Kidney tubule cell (primary cell): ENCODE results near the gene DDX41.
A peak's percentile ranks its signal among the peaks of the same experiment; 100 is the strongest.
"Not testable (repeated sequence)": the region's sequence is repeated elsewhere in the genome, so short reads cannot be mapped to it uniquely, and the experiment has no call there.

Experiments
- DNase-seq: peaks from one replicate; pipeline ENCODE4 v3.0.0-alpha.2; 2018; ENCODE audit warnings: low spot score

DDX41 gene

DNA sequence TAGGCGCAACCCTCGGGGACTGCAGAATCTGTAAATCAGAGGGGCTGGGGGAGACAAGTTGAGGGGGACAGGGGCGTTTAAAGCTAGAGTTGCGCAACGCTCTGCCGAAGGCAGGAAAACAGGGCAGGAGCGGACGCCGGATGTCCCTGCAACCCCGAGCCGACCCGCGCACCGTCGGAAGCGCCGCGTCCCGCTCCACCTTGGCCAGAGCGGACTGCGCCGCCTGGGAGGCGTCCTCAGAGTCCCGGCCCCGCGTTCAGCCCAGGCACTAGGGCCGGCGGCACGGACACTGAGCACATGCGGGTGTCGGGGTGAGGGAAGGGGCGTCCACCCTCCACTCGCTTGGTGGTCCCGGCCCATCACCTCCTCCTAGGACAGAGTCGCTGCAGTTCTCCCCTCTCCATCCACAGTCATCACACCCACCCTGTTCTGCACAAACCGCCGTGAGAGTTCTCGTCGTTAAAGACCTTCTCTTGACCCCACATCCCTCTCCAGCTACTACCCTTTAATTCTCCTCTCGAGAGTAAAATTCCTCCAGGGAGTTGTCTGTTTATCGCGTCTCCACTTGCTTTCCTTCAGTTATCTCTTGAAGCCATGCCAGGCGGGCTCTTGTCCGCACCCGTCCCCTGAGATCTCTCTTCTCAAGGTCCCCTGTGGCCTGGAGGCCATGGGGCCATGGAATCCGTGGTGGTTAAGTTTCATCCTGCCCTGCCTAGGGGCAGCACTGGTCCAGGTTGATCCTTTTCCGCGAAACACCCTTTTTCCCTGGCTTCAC, 18.6 kb downstream of the DDX41 start:
- DNase-seq = no peak

DNA sequence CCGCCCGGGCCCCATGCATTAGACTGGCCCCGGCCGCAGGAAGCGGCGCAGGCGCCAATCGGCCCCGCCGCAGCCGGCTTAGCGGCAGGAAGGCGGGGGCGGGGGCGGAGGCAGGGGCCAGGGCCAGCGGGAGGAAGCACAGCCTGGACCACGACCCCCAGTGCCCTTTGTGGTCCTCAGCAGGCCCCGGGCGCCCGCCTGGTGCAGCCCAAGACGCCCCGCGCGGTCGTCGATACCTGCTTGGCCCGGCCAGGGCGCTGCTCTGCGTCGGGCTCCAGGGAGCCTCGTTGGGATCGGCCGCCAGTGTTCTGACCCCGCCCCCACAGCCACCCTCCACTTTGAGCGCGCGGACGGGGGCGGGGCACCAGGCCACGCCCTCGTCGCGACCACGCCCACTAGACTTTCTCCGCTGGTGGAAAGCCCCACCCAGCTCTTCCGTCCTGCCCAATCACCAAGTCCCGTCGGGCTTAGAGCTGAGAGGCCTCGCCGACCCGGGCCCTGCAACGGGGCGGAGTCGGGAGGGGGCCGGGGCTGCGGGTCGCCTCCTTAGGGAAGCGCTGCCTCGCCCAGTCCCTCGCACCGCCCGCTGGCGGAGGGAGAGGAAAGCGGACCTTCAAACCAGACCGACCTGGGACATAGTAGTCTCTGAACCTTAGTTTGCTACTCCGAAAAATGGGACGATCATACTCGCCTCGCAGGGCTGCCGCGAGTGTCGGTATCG, 19.3 kb downstream of the DDX41 start, which contains the start of gene PDLIM7:
Gene PDLIM7, minus strand, starts transcription at position 313 of the 721 bp plus-strand sequence. CDS start 1,092 bp downstream, outside the sequence.
- DNase-seq = peak; percentile 99

DNA sequence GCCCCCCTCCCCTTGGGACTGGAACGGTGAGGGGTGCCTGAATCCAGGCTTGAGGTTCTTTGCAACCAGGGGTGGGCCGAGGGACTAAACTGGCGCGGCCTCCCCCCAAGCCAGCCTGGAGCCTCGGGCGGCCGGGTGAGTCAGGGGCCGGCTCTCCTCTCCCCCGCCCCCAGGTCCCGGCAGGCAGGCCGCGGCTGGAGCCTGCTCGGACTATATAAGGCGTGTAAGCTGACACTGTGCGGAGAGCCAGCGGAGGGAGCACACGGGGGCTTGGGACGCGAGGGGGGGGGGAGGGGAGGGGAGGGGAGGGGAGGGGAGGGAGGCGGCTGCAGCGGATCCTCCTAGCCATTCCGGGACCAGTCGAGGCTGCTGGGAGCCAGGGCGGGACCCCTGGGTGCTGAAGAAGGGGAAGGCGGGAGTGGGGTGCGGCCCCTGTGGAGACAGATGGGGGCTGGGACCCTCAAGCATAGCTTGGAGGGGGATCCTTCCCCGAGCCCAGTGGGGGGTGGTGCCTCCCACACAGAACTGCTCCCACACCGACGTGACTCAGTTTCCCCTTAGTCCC, 20.0 kb downstream of the DDX41 start:
- peak; percentile 92 for DNase-seq

DNA sequence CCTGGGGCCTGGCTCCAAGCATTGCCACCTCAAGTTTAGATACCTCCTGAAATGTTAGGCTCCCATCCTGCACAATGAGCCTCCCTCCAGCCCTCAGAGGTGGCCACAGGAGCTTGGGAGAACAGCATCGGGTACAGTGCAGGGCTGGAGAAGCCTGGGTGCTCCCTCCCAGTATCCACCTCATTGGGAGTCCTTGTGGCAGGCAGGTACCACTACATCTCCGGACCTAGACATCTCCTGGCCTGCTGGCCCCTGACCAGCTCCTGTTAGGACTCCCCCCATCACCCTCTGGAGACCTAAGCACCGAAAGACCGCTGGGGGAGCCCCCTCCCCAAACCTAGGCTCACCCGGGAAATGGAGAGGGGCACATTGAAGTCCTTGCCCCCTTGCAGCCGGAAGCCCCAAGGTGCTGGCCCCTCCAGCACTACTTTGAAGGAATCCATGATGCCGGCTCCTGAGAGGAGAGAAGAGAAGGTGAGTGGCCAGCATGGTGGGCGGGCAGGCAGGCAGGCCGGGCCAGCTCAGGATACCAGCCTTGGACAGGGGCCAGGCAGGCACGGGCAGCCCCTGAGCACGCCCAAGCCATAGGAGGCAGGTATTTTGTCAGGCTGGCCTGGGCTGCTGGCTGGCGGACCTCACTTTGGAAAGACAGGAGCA, 20.6 kb downstream of the DDX41 start:
- DNase-seq = peak; percentile 80

DNA sequence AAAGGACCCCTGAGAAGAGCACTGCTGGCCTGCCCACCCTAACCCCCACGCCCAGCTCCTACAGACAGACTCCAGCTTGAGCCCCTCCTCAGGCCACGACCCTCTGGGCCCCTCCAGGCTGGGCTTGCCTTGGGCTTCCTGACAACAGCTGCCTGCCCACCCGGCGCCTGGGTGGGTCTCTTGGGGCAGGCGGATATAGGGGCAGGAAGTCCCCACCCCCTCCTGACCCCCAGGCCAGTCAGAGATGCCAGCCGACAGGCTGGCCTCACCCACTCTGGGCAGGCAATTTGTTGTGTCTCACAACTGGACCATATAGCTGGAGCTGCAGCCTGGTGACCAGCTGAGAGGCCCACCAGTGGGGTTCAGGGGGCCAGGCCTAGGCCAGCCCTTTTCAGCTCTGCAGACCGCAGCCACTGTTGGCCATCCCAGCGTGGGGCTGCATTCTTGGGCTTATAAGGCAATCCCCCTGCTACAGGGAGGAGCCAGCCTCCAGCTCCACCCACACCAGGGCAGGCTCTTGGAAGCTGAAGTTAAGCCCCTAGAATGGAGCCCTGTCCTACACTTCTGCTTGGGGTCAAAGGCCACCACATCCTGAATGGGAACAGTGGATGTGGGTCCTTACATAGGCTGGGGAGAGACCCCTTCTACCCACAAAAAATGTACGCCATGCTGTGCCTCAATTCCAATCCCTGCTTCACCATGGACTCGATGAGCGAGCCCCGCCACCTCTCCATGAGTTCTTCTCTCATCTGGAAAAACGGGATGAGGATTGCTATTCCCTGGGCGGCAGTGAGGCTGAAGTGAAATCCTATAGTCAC, 21.3 kb downstream of the DDX41 start:
- DNase-seq = peak; percentile 85

DNA sequence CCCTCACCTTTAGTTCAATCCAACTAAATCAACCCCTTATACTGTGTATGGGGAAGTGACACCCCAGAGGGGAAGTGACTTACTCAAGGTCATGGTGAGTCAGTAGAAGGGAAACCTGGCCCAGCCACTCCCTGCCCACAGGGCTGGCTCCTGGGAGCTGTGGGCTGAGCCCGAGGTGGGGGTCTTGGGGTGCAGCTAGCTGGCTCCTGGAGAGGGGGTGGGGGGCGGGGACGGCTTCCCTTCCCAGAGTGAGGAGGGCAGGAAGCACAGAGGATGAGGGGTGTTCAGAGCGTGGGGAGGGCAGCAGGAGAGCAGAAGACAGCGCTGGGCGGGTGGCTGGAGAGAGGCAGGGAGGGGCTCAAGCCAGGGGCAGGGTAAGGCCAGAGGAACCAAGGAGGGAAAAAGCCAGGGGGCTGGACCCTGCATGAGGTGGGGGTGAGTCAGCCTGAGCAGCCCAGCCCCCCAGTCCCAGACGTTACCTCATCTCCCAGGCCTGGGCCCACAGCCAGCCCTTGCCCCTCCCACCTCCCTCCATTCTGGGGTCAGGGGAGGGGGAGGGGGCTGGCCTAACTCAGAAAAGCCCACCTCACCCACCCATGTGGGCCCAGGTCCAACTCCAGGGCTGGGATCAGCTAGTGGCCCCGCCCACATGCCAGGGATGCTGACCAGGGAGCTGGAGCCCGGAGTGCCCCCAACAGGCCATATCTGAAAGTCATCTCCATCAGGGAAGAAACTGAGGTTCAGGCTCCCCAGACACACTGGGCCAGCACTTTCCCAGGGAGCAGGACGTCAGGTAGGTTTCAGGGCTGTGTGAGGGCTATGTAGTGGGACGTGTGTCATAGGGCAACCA, 22.2 kb downstream of the DDX41 start:
- DNase-seq = peak; percentile 97

DNA sequence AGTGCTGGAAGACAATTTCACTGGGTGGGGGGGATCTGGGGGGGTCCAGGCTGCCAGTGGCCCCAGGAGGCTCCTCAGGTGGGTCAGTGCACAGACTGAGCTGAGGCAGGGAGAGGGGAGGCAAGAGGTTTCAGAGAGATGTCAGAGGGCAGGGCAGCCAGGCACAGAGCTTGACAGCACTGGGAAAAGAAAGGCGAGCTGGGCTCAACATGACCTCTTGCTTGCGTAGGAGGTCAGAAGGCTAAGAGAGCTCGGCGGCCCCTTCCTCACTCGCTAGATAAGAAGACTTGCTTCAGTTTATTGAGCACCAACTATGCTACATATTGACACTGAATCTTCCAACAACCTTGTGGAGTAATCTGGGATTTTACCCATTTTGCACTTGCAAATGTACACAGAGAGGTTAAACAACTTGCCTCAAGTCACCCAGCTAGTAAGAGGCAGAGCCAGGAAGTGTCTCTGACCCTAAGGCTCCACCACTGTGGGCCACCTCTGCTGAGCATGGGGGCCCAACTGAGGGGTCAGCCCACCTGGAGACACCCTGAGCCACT, 22.9 kb downstream of the DDX41 start:
- no peak for DNase-seq

DNA sequence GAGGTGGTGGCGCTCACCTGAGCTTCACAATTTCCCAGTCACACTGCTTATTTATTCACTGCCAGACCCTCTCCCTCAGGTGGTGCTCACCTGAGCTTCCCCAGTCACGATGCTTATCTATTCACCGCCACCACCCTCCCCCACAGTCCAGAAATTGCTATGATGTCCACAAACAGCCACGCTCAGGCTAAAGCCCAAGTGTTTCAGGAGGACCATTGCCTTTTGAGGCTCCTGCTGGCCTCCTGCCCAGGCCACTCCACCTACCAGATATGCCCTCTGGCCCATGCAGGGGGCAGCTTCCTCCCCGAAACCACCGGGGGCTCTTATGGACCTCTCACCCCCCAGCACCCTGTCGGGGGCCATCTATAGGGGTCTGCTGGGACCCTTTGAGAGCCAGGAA, 23.9 kb downstream of the DDX41 start:
- no peak for DNase-seq

DNA sequence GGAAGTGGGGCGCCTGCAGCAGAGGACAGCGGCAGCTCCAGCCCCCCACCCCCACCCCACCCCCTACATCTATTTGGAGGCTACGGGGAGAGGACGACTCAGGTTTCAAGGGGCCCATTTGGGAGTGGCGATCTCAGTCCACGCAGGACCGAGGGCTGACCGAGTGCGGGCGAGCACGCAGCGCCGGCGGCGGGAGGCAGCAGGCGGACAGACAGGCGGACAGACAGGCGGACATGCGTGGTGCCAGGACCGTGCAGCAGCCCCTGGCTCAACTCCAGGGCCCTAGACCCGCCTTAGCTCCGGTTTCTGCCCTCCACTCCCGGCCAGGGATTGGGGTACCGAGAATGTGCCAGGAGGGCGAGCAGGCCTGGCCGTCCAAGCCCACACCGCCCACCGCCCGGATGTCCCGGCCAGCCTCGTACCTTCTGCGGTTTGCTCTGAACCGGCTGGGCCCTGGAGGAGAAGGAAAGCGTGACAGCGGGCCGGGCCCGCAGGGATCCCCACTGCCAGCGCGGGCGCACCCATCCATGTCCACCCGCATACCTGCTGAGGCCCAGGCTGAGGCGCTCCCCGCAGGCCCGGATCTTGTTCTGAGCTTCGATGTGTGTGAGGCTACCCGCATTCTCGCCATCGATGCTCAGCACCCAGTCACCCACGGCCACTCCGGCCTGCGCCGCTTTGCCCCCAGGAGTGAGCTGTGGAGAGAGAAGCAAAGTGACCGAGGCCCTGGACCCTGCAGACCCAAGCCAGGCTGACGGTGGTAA, 24.6 kb downstream of the DDX41 start:
- DNase-seq = no peak

DNA sequence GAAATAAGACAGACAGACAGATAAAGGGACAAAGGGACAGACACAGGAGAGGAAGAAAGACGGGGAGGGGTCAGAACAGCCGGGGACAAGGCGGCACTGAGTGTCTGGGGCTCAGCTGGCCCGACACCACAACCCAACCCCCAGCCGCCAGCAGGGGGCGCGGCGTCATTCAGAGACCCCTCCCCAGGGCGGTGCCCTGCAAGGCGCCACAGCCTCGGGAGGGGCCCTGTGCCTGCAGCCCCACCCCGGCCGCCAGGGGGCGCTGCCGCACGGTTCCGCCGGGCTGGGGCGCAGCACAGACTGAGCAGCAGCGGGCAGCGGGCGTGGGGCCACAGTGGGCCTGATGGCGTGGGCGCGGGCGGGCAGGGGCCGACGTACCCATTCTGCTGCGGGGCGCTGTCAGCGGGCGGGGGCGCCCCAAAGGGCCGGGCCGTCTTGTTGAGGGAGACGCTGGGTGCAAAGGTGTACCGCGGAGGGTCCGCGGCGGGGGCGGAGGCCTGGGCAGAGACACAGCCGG, 25.3 kb downstream of the DDX41 start:
- peak; percentile 36 for DNase-seq

DNA sequence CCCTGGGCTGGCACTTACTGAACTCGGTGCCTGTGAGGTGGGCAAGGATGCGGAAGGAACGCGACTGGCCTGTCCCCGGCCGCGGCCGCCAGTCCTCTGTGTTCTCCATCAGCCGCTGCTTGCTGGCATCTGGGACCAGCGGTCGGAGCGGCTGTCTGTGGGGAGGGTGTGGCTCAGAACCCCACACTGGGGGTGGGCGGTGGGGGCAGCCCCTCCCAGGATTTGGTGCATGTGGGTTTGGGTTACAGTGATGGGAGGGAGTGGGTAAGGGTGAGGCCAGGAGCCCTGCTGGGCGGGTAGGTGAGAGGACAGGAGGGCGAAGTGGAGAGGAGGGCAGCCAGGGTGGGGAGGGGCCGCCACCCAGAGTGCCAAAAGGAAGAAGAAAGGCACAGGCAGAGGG, 25.8 kb downstream of the DDX41 start:
- no peak for DNase-seq

DNA sequence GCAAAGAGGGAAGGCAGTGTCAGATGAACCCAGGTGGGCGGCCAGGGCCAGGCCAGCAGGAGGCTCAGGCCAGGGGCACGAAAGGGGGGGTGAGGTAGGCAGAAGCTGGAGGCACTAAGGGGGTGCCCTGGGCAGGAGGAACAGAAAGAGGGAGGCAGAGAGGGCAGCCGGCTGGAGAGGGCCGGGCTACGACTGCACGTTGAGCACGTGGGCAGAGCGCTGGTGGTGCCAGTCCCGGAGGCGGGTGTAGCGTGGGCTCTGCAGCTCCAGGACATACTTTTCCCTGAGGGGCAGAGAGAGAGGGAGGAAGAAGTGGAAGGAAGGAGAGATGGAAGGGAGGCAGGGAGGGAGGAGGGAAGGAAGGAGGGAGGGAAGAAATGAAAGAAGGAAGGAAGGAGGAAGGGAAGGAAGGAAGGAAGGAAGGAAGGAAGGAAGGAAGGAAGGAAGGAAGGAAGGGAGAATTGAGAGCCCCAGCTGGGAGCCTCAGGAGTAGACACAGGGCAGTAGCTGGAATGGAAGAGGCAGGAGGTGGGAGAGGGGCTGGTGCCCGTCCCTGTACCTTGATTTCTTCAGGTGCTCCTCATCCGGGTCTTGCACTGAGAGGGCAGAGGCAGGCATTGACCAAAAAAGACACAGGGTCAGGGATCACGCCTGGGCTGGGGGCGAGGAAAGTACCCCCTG, 26.3 kb downstream of the DDX41 start:
- DNase-seq = no peak

DNA sequence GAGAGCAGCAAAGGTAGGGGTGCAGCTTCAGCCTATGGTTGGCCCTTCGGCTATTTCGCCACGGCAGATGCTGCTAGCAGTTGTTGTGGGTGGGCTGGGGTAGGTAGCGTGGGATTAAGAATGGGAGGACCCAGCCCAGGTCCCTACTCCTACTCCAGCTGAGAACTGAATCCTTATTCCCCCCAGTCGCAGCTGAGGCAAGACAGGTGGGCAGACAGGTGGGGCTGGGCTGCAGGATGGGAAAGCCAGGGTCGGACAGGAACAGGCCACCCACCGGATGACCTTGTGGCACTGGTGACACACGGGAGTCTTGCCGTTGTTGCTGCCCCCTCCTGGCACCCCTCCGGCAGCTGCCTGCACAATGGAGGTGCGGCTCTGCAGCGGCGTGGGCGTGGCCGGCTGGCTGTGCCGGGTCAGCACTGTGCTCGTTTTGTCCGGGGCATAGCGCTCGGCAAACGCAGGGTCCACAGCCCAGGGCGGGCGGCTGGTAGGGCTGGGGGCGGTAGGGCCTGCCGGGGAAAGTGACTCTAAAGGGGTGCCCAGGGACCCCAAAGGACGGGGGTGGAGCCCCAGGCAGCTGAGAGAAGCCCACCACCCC, 27.5 kb downstream of the DDX41 start:
- DNase-seq = no peak

DNA sequence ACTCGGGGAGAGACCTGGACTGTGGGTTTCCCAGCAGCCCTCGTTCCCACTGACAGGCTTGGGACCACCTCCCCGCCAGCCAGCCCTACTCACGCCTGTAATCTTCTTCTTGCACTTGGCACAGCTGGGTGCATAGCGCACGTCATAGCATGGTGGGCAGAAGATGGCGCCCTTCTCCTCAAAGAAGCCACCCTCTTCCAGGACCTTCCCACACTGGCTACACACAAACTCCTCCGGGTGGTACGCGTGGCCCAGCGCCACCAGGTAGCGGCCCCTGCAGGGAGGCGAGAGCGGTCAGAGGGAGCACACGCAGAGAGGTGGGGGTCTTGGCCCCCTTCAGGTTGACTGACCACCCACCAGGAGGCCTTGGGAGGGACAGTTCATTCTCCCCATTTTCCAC, 28.8 kb downstream of the DDX41 start:
- DNase-seq = no peak

DNA sequence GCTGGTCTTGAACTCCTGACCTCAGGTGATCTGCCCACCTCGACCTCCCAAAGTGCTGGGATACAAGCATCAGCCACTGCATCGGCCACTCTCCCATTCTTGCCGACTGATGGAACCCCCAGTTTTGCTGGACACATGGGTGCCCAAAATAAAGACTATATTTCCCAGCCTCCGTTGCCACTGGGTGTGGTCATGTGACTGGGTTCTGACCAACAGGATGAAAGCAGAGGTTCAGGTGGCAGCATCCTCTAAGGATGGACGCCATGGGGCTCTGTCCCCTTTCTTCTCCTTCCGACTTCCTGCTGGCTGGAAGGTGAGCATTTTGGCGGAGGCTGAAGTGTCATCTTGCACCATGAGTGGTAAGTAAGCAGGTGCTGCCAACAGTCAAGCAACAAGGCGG, 29.6 kb downstream of the DDX41 start:
- DNase-seq = no peak

DNA sequence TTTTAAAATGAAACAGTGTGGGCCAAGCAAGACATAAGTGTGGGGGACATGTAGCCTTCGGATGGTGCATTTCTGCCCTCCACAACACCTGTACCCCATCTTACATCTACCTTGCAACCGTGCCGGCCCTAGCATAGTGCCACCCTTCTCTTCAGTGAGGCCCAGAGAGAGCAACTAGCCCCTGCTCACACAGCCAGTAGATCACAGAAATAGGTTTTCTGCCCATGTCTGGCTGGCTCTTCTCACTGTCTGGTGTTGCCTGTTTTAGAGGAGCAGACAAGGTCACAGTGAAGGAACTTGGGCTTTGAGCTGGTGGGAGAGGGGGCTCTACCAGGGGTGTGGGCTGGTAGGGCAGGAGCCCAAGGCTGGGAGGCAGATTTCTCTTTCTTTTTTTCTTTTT, 30.5 kb downstream of the DDX41 start:
- DNase-seq = no peak

DNA sequence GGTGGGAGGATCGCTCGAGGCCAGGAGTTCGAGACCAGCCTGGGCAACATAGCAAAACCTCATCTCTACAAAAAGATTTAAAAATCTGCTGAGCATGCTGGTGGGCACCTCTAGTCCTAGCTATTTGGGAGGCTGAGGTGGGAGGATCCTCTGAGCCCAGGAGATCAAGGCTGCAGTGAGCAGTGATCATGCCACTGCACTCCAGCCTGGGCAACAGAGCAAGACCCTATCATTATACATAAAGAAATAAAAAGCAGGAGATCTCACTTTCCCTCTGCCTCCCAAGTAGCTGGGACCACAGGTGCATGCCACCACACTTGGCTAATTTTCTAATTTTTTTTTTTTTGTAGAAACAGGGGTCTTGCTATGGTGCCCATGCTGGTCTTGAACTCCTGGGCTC, 31.0 kb downstream of the DDX41 start:
- DNase-seq = not testable (repeated sequence)

DNA sequence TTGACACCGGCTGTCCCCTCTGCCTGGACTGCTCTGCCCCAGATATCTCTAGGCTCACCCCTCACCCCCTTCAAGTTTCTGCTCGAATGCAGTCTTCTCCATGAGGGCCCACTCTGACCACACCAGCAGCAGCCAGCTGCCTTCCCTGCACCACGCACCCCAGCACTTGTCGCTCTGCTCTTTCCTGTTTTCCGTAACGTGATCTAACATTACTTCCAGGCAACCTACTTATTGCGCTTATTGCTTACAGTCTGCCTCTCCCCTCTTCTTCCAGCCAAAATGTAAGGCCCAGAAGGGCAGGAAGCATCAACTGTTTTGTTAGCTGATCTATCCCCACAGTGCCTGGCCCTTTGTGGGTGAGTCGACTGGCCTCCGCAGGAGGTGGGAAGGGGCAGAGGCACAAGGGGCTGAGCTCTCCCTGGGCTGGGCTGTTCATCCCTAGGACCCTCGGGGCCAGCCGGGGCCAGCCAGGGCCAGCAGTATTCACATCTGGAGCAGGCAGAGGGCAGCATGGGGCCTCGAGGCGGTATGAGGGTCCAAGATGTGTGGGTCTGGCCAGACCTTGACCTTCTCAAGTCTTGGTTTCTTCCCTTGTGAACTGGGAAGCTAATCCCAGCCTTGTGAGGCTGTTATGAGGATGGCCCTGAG, 31.7 kb downstream of the DDX41 start:
- no peak for DNase-seq
